Fibroblast of the aortic adventitia (primary cell): ENCODE data around the gene PRRX2. TPM values are rescaled to one million over a fixed set of nuclear protein-coding genes. Genes with fewer than 3 reads are reported as not detected.

Source experiments
- DNase-seq: peaks from one replicate; pipeline ENCODE4 v3.0.0-alpha.2; 2010; ENCODE audit warnings: low read depth
- H3K4me3 ChIP-seq: 2 replicates; pipeline ENCODE4 v1.5.1; 2011; ENCODE audit warnings: low read depth, mild to moderate bottlenecking, control low read depth, low read length, moderate library complexity
- total RNA-seq: library from RNA; depleted of rRNA; stranded (reverse); fragments of >200 nt; gene quantifications from 2 replicates; pipeline ENCODE4 v1.2.3, GENCODE V29; 2012; ENCODE audit warnings: low replicate concordance
- TF ChIP-seq, protein P1 (sequence below): IDR thresholded peaks from 2 replicates; pipeline ENCODE4 v1.5.1; 2011; ENCODE audit warnings: mild to moderate bottlenecking, low read length, control low read depth, inconsistent platforms; ENCODE audit not compliant: insufficient read depth

PRRX2 gene
- total RNA-seq, 1 donor: 36.1 TPM

DNA sequence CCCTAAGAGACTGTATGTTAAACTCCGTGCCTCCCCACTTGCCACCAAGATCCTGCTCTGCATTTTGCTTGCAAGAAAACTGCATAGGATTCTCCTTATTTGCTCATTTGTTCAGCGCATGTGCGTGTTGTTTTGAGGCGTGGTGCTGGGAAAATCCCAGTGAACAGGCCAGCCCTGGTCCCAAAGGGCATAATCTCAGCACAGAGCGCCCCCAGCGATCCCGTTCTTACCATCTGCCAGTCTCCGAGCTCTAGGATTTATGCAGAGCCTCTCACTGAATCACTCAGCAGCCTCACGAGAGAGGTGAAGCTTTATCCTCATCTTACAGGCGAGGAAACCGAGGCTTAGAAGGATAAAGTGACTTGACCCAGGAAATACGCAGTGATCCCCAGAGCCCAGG, 11.5 kb downstream of the PRRX2 start:
- TF ChIP-seq, protein P1, sequence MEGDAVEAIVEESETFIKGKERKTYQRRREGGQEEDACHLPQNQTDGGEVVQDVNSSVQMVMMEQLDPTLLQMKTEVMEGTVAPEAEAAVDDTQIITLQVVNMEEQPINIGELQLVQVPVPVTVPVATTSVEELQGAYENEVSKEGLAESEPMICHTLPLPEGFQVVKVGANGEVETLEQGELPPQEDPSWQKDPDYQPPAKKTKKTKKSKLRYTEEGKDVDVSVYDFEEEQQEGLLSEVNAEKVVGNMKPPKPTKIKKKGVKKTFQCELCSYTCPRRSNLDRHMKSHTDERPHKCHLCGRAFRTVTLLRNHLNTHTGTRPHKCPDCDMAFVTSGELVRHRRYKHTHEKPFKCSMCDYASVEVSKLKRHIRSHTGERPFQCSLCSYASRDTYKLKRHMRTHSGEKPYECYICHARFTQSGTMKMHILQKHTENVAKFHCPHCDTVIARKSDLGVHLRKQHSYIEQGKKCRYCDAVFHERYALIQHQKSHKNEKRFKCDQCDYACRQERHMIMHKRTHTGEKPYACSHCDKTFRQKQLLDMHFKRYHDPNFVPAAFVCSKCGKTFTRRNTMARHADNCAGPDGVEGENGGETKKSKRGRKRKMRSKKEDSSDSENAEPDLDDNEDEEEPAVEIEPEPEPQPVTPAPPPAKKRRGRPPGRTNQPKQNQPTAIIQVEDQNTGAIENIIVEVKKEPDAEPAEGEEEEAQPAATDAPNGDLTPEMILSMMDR: peak; percentile 32
- H3K4me3 ChIP-seq: peak overlapping the region; percentile 0
- peak; percentile 74 for DNase-seq

DNA sequence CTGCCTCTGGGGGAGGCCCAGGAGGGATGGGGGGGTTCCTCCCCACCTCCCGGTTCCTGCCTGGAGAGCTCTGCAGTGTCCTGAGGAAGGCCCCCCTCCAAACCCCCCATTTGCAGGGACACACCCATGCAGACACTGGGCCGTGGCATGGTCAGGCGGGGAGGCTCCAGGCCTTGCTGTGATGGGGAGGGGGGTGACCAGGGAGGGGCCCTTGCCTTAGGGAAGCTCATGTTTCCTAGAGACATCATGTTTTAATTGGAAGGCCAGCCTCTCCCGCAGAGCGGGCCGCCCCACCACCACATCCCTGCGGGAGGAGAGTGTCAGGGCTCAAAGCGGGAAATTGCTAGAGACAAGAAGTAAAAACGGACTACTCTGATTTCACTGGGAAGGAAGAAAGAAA, 12.0 kb downstream of the PRRX2 start:
- TF ChIP-seq, protein P1: no peak
- H3K4me3 ChIP-seq: peak overlapping the region; percentile 0
- DNase-seq: no peak

DNA sequence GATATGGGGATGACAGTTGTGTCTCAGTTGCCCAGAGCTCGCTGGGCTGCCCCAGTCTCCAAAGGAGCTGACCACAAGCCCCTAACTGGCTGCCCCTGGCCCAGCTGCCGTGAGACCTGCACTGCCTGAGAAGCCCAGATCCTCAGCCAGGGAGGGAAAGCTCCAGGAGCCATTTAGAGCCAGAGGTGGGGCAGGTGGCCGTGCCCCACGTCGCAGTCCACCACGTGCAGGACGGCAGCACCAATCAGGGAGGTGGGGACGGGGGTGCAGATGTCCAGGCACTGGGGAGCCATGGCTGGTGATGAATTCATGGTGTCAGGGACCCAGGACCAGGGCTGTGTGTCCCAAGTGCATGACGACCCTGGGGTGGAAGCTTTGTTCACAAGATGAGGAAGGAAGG, 13.4 kb downstream of the PRRX2 start:
- no peak overlapping the region for H3K4me3 ChIP-seq
- TF ChIP-seq, protein P1: no peak
- DNase-seq: no peak

DNA sequence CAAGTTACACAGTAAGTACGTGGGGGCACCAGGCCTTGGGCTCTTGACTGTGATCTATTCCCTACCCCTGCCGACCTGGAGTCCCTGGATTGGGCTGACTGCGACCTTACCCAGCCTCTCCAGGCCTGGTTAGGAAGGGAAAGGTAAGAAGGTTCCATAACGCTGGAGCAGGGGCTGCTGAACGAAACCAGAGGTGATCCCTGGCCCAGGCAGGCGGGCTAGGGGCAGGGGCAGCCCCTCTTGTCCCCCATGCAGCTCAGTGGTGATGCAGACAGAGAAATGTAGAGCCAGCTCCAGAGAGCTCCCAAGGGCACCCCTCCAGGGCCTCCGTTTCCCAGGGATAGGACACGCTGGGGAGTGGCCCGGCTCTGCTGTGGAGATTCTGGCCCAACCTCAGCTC, 14.1 kb downstream of the PRRX2 start:
- no peak for DNase-seq
- no peak overlapping the region for H3K4me3 ChIP-seq
- TF ChIP-seq, protein P1: no peak

DNA sequence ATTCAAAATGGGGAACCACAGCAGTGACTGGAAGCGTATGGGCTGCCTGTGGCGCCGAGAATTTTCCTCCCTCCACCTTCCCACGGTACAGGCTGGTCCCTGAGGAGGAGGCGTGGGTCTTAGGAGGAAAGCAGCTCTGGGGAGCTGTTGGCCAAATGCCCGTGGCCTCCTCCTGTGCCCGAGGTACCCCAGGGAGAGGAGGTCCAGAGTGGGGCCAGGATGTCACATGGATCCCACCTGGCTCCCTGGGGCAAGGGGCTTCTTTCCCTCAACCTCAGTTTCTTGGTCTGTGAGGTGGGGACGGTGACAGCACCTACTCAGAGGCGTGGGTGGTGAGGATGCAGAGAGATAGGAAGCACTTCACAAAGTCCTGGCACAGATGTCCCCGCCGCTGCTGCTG, 16.5 kb downstream of the PRRX2 start:
- TF ChIP-seq, protein P1: no peak
- no peak overlapping the region for H3K4me3 ChIP-seq
- DNase-seq: no peak

DNA sequence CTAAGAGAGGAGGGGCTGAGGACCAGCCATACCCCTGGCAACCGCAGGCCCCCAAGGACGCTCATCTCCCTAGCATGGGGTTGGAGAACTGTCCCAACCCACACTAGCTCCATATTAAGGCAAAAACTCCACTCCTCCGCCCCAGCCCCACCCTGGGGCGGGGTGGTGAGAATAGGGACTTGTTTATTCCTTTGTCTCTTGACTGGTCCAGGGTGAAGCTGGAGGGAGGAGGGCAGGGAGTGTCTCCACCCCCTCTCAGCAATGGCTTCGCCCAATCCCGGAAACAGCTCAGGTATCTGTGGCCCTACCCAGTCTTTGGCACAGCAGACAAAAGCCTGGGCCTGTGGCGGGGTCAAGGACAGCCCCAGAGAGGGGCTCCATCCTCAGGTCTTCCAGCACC, 16.9 kb downstream of the PRRX2 start:
- TF ChIP-seq, protein P1: no peak
- H3K4me3 ChIP-seq: no peak overlapping the region
- DNase-seq: no peak

GRCh38 chr9:129685220-129685932, 19.9 kb downstream of the PRRX2 start:
- H3K4me3 ChIP-seq: no peak overlapping the region
- peak; percentile 61 for DNase-seq
- TF ChIP-seq, protein P1: no peak
